Endometrial microvascular endothelial cells (primary cell): ENCODE measurements around the gene ARID3C. TPM values are rescaled to one million over a fixed set of nuclear protein-coding genes. Genes with fewer than 3 reads are reported as not detected.
"Not testable (repeated sequence)": the region's sequence is repeated elsewhere in the genome, so short reads cannot be mapped to it uniquely, and the experiment has no call there.

ENCODE experiments used
- in situ Hi-C: cut with HindIII; loops from 2 replicates; pipeline ENCODE4 v1.10.0; 2017; ENCODE audit warnings: low sequenced_read_pairs, low pct_unique_long_range_greater_than_20kb; ENCODE audit errors: inconsistent ontology term
- total RNA-seq: library from RNA; depleted of rRNA; stranded (reverse); fragments of >200 nt; gene quantifications from one replicate; pipeline ENCODE4 v1.2.3, GENCODE V29; 2015; ENCODE audit errors: inconsistent ontology term

The ARID3C gene
- total RNA-seq, 1 donor from 2014 or later: 0.09 TPM

- in situ Hi-C loops: no loop called here
Measured at GRCh38 chr9:34653151-34654072, 24.5 kb upstream of the ARID3C start.

- in situ Hi-C loops: no loop called here
Measured at GRCh38 chr9:34652602-34653000, 23.7 kb upstream of the ARID3C start.

DNA sequence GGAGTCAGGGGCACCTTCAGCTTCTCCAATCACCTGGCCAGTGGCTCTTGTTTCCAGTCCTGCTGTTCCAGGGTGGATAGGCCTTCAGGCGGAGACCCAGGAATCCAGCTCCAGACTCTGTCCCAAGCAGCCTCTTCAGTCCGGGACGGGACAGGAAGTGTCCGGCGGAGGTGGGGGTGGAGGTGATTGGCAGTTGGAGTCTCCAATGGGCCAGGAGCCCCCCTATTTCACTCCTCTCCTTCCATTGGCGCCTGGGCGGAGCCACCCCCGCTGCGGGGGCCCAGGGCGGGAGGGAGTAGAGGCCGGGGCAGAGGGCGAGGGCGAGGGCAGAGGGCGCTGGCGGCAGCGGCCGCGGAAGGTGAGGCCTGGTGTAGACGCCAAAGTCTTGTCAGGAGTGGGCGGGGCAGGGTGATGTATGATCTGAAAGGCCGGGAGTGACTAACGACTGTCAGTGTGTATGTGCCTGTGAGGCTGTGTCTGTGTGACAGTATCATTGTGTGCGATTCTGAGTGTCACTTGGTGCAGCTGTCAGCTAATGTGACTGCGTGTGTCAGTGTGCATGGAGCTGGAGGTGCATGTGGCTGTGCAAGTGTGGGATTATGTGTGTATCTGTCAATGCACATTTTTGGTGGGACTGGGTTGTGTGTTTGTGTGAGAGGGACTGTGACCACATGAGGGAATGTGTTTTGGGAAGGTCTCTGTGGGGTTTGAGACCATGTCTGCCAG is 23.2 kb upstream of the ARID3C start, which contains the start of gene IL11RA:
Gene IL11RA (plus strand): TSS at position 310 of the 726 bp plus-strand sequence. CDS start 3,033 bp downstream, outside the sequence.
- in situ Hi-C loops: no loop called here

GRCh38 chr9:34651321-34651720 is 22.5 kb upstream of the ARID3C start:
- in situ Hi-C loops: no loop called here

DNA sequence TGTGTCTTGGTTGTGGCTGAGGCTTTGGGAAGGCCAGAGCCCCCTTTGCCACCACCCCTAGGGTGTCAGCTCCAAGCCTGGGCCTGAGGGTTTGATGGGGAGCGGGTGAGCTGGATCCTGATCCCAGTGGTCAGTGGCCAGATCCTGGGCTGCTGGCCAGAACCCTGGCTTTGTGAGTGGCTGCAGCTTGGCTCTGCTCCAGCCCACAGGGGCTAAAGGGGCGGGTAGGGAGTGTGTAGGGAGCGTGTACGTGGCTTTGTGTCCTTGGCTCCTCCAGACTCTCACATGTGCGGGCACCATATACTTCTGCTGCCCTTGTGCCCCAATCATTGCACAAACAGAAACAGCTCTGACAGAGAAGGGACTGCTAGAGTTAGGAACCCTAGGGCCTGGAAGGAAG is 21.9 kb upstream of the ARID3C start:
- in situ Hi-C loops: no loop called here

GRCh38 chr9:34648673-34649072 is 19.8 kb upstream of the ARID3C start:
- in situ Hi-C loops: no loop called here

DNA sequence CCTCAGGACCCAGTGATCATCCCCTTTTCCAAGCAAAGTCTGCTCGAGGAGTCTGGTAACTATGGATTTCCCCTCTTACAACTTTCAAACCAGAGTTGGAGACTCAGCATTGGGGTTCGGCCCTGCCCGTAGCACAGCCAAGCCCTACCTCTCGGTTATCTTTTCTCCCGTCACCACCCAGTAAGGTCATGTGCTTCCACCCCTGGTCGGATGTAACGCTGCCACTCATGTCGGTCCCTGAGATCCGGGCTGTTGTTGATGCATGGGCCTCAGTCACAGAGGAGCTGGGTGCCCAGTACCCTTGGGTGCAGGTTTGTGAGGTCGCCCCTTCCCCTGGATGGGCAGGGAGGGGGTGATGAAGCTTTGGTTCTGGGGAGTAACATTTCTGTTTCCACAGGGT is 18.8 kb upstream of the ARID3C start:
- in situ Hi-C loops: no loop called here

- in situ Hi-C loops: no loop called here
Measured at GRCh38 chr9:34647084-34647403, 18.2 kb upstream of the ARID3C start.

GRCh38 chr9:34646211-34647083 is 17.6 kb upstream of the ARID3C start, which contains the start of gene GALT:
Gene GALT, plus strand, starts transcription at chr9:34646675. Its CDS starts 30 bp downstream, at chr9:34646705.
- in situ Hi-C loops: no loop called here

- in situ Hi-C loops: no loop called here
Measured at GRCh38 chr9:34644766-34645314, 16.0 kb upstream of the ARID3C start.

- in situ Hi-C loops: no loop called here
Measured at GRCh38 chr9:34642679-34643078, 13.8 kb upstream of the ARID3C start.

GRCh38 chr9:34639322-34639721 is 10.5 kb upstream of the ARID3C start:
- in situ Hi-C loops: not testable (repeated sequence)

- in situ Hi-C loops: no loop called here
Measured at GRCh38 chr9:34638138-34638445, 9.2 kb upstream of the ARID3C start.

- in situ Hi-C loops: no loop called here
Measured at GRCh38 chr9:34637356-34638137, 8.7 kb upstream of the ARID3C start, which contains the start of gene SIGMAR1. Gene SIGMAR1, minus strand, starts transcription at chr9:34637787. Its CDS starts 90 bp downstream, at chr9:34637697.

- in situ Hi-C loops: no loop called here
Measured at GRCh38 chr9:34636791-34637355, 8.0 kb upstream of the ARID3C start.

- in situ Hi-C loops: no loop called here
Measured at GRCh38 chr9:34635556-34635955, 6.7 kb upstream of the ARID3C start.

DNA sequence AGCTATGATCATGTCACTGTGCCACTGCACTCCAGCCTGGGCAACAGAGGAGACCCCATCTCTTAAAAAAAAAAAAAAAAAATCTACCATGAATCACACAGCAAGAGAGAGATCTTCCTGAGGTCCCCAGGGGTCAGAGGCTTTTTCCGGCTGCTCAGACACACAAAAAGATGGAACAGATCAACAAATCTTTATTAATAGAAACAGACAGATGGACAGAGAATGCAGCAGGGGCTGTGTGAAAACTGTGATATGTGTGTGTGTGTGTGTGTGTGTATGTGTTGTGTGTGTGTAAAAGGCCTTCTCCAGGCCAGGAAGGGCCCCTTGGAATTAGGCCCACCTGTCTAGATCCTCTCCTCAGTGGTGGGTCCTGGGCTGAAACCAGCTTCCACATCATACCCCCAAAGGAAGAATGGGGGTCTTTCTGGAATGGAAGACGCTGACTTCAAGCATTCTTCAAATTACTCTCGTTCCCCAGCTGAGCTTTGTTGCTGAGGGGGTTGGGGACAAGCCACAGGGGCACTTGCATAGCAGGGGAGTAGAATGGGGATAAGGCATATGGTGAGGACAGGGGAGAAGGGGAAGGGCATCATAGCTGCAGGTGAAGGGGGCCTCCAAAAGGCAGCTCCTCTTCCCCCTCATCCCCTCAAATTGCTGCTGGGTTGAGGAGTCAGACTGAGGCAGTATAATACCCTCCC is 5.8 kb upstream of the ARID3C start:
- in situ Hi-C loops: no loop called here
